Activated T-cell treated with anti-CD3 and anti-CD28 coated beads, Interleukin-2, amount 50 U/mL, for 48 hours (primary cell): ENCODE data around the gene BICRAL.
"Not testable (repeated sequence)": the region's sequence is repeated elsewhere in the genome, so short reads cannot be mapped to it uniquely, and the experiment has no call there.

Experiments
- DNase-seq, 2 experiments: peaks; one replicate each; pipeline ENCODE4 v3.0.0-alpha.2; 2020

Gene BICRAL, protein sequence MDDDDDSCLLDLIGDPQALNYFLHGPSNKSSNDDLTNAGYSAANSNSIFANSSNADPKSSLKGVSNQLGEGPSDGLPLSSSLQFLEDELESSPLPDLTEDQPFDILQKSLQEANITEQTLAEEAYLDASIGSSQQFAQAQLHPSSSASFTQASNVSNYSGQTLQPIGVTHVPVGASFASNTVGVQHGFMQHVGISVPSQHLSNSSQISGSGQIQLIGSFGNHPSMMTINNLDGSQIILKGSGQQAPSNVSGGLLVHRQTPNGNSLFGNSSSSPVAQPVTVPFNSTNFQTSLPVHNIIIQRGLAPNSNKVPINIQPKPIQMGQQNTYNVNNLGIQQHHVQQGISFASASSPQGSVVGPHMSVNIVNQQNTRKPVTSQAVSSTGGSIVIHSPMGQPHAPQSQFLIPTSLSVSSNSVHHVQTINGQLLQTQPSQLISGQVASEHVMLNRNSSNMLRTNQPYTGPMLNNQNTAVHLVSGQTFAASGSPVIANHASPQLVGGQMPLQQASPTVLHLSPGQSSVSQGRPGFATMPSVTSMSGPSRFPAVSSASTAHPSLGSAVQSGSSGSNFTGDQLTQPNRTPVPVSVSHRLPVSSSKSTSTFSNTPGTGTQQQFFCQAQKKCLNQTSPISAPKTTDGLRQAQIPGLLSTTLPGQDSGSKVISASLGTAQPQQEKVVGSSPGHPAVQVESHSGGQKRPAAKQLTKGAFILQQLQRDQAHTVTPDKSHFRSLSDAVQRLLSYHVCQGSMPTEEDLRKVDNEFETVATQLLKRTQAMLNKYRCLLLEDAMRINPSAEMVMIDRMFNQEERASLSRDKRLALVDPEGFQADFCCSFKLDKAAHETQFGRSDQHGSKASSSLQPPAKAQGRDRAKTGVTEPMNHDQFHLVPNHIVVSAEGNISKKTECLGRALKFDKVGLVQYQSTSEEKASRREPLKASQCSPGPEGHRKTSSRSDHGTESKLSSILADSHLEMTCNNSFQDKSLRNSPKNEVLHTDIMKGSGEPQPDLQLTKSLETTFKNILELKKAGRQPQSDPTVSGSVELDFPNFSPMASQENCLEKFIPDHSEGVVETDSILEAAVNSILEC

DNA sequence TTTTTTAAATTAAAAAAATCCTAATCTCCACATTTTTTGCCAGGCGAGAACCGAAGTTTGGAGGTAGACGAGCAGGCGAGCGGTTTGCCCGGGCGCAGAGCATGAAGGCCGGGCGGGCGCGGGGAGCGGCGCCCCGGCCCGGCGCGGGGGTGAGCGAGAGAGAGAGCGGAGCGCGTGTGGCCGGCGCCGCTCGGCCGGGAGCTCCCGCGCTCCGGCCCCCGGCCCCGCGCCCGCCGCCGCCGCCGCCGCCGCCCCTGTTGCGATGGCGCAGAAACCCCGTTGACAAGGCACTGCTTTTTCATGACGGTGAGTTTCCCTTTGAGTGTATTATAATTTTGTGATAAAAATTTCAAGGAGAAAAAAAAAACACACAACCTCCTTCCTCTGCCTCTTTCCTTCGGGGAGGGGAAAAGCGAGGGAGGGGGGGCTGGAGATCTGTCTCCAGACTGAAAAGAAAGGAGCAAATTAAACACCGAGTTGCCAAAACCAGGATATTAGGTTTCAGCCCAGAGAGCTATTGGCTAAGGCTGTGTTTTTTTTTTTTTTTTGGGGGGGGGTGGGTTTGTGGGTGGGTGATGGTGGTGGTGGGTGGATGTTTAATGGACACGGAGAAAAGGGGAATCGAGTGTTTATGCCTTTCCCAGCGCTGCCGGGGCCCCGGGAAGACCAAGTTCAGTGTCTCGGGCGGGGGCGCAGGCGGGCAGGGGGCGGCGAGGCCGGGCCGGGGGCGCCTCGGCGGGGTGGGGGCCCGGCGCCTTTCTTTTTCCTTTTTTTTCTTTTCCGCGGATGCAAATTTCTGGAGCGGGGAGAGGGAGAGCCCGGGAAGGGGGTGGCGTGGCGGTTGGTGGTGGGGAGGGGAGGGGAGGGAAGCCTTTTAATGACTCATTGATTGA lies at the start of gene BICRAL:
BICRAL (plus strand) TSS at position 257 of the 893 bp plus-strand sequence. CDS start 39,971 bp downstream, outside the sequence.
- peak; percentile 81 to 84 for DNase-seq

GRCh38 chr6:42733867-42734481 lies 47.9 kb upstream of the BICRAL start:
- not testable (repeated sequence) for DNase-seq

DNA sequence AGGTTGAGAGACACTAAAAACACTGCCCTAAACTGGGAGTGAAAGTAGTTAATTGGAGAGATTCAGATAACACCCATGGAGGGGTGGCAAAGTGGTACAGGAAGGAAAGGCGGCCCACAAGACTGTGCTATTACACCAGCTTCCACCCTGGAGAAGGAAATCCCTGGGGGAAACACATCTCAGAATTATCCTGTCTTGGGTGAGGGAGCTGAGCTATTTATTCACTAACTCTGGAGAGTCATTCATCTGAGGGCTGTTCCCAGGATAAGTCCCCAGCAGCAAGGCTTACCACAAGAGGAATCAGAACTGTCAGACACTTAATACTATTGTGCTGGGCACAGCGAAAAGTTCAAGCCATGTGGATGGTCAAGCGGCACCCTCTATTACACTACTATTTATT lies 45.9 kb upstream of the BICRAL start:
- no peak for DNase-seq

GRCh38 chr6:42740725-42741124 lies 41.1 kb upstream of the BICRAL start:
- no peak for DNase-seq

DNA sequence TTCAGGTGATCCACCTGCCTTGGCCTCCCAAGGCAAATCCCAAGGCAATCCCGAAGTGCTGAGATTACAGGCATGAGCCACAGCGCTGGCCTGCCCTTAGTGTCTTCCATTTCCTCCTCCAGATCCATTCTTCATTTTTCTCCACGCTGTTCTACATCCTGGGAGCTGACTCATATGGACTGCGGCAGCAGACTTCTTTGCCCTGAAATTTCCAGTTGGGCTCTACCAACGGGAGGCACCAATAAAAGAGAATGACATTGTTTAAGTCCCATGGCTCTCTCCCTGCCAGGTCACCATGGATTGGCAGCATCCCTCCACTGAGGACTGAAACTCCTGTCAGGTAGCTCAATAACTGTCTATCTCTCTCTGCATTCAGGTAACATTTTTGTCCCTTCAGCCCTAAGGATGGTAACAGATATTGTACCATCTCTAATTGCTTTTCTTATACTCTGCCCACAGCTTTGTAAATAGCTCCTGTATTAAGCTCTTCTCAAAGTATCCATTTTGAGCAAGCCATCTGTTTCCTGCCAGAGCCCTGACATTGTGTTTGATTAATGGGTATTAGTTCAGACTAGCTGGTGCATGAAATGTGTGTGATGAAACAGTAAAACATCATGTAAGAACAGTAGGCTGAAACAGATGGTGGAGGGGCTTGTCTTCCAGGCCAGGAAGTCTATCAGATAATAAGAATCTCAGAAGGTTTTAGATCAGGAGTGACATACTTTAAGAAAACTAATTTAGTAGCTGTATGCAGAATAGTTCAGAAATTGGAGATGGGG lies 39.5 kb upstream of the BICRAL start:
- DNase-seq: no peak

GRCh38 chr6:42744351-42744893 lies 37.4 kb upstream of the BICRAL start:
- no peak for DNase-seq

- DNase-seq: peak; percentile 49 to 60
Measured at GRCh38 chr6:42745083-42745639, 36.7 kb upstream of the BICRAL start.

DNA sequence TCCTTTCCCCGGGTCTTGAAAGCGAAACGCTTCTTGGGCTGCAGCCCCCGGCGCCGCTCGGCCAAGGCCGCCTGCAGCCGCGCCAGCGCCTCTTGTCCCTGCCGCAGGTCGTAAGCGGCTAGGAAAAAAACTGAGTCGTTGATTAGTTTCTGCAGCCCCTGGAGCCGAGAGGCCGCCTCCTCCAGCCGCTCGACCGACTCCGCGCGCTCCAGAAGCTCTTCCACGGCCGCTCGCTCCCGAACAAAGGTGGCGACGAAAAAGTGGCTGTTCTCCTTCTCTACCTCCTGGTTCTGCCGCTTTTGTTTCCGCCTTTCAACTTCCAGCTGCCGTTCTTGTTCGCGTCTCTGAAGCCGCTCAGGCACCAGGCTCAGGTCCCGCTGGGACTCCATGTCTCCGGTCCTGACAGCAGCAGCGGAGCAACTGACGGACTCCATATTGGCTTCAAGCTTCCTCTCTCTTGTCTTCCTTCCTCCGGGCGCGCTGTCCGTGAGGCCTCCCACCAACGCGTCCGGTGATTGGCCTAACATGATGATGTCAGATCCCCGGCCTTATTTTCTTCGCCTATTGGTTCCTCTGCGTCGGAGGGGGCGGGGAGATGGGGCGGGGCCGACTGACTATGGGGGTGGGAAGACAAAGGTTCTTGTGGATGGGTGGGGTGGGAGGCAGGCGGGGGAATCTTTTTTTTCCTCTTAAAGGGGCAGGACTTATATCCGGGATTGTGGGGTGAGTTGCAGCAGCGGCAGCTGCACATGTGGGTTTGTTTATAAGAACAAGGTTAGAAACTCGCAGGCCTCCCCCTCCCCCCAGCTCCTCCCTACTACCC lies 36.0 kb upstream of the BICRAL start, which contains the start of gene TBCC:
TBCC (minus strand) TSS at position 464 of the 823 bp plus-strand sequence; CDS start at position 434, 30 bp downstream.
- peak; percentile 93 to 94 for DNase-seq

DNA sequence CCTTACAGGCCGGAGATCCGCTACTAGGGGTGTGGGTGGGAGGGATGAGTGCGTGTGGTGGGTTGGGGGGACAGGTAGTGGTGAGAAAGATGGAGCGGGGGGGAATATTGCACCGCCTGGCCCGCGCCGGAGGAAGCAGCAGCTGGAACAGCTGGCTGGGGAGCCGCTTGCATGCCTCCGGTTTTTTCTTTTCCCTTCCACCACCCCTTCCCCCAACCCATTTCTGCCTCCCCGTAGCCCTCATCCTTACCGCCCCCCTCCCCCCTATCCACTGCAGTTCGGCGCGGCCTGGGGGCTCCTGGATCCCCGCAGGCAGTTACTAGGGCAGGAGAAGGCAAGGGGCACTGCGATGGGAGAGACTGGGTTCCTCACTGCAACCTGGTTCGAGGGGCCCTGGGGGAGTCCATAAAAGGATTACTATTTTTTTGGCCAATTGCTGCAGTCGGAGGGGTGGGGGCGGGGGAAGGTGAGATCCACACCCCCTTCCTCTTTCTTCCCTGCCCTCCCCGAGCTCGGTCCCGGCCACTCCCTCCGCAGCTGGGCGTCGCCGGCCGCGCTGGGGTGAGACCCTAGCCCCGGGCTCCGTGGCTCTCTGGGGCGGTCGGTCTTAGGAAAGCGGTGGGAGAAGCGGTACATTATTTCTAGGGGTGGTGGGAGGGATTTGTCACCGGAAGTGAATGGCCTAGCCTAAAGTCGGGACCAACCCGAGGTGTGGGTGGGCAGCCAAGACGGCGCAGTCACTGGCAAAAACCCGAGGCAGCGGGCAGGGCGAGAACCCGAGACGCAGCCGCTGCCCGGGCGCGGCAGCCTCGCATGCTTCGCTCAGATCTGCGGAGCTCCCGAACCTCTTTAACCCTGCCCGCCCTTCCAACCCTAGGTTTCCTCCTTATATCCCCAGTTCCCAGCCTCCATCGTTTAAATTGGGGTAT lies 35.1 kb upstream of the BICRAL start:
- DNase-seq: peak; percentile 89 to 90

DNA sequence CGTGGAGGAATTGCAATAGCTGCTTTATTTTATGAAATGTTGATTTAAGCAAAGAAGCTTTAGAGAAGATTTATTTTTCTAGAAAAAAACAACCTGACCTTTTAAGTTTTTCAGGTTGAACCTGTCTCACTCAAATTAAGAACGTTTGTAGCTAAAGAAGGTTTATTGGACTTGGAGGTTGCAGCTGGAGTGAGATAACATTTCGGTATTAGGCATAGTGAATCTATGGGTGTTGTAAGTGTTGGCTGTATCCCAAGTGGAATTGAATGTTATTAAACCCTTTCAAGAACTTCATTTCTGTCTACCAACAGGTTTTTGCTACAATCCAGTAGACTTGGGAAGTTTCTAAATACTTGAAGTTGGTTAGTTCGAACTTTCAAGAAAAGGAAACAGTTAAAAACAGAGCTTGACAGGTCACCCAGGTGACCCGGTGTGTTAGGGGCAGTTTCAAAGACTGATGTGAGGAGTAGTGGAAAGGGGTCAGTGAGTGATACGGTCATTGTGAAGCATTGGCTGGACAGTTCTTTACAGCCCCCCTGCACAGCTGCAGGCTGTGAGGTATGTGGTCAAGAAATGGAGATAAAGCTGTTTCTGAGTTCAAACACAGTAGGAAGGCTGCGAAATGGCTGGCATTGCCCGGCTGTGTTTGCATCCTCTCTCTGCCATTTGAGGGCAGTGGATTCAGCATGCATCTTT lies 33.5 kb upstream of the BICRAL start:
- DNase-seq: no peak

GRCh38 chr6:42751055-42751454 lies 30.8 kb upstream of the BICRAL start:
- no peak for DNase-seq

DNA sequence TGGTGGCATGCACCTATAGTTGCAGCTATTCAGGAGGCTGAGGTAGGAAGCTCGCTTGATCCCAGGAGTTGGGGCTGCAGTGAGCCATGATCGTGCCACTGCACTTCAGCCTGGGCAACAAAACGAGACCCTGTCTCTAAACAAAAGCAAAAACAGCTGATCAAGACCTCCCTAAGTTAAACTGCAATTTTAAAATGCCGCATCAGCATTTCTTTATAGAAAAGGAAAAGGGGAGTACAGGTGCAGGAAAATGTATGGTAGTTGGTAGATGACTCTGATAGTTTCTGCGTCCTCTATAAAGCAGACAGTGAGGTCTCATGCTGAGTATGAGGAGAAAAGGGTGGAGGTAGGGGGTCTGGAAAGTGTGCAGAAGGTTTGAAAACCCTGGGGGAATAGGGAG lies 27.1 kb upstream of the BICRAL start:
- DNase-seq: no peak

DNA sequence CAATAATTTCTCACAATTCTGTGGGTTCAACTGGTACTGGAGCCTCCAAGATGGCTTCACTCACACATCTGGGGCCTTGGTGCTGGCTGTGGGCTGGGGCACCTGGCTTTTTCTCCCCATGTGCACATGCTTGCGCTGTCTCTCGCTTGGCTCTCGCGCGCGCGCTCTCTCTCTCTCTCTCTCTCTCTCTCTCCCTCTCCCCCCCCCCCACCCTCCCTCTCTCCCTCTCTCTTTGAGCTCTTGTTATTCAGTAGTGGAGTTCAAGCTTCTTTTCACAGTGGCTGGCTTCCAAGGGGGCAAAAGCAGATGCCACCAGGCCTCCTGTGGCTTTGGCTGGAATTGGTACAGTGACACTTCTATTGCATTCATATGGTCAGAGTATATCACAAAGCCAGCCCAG lies 25.1 kb upstream of the BICRAL start:
- DNase-seq: no peak

- no peak for DNase-seq
Measured at GRCh38 chr6:42758756-42759430, 23.0 kb upstream of the BICRAL start.

DNA sequence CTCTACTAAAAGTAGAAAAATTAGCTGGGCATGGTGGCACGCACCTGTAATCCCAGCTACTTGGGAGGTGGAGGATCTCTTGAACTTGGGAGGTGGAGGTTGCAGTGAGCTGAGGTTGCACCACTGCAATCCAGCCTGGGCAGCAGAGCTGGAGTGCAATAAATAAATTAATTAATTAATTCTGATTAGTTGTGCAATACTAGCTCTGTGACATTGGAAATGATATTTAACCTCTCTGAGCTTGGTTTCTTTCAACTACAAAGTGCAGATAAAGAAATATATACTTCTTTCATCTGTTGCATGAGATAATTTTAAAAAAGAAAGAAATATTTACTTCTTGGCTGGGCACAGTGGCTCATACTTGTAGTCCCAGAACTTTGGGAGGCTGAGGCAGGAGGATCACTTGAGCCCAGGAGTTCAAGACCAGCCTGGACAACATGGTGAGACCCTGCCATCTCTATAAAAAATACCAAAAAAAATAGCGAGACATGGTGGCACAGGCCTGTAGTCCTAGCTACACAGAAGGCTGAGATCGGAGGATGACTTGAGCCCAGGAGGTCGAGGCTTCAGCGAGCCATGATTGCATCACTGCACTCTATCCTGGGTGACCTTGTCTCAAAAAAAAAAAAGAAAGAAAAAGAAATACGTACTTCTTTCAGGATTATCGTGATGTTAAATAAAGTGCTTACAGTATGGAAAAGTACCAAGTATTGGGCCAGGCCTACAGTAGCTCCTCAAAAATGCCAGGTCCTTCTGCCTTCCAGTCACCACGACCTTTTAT lies 20.4 kb upstream of the BICRAL start:
- DNase-seq: no peak

DNA sequence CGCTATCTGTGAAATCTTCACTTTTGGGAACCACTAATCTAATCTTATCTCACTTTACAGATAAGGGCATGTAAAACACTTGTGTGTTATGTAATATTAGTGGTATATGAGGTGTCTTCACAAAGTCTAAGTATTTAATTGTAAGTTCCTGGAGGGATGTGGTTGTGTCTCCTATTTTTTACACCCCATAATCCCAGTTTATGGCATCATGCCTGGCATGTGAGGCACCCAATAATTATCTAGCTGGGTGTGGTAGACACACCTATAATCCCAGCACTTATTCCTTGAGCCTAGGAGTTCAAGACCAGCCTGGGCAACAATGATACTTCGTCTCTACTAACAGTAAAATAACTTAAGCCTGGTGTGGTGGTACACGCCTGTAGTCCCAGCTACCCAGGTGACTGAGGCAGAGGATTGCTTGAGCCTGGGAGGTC lies 19.4 kb upstream of the BICRAL start:
- DNase-seq: no peak
